ENCODE data around the gene PPP1R9A.
A peak's percentile ranks its signal among the peaks of the same experiment; 100 is the strongest.

Gene PPP1R9A

DNA sequence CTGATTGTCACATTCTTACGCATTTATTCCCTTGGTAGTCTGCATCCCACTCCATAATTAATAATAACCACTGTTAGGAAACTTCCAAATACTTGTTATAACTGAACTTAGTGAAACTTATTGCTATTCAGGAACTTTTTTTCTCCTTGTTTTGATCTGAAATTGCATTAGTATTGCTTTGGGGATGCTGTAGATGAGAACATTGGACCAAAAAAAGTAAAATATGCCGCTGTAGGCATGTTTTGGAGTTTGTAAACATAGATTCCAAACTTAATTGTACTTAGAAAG is 1.7 kb downstream of the PPP1R9A start:
- no peak for DNase-seq (ENCODE audit: low read depth)

GRCh38 chr7:94912085-94912484 is 4.7 kb downstream of the PPP1R9A start:
- DNase-seq (ENCODE audit: low read depth): no peak

GRCh38 chr7:94913391-94913790 is 6.0 kb downstream of the PPP1R9A start:
- no peak for DNase-seq (ENCODE audit: low read depth)

GRCh38 chr7:94921911-94922310 is 14.5 kb downstream of the PPP1R9A start:
- no peak for DNase-seq (ENCODE audit: low read depth)

- no peak for DNase-seq (ENCODE audit: low read depth)
Measured at GRCh38 chr7:94922457-94922856, 15.1 kb downstream of the PPP1R9A start.

- no peak for DNase-seq (ENCODE audit: low read depth)
Measured at GRCh38 chr7:94923412-94923811, 16.0 kb downstream of the PPP1R9A start.

GRCh38 chr7:94928168-94928707 is 20.8 kb downstream of the PPP1R9A start:
- DNase-seq (ENCODE audit: low read depth): no peak

- DNase-seq (ENCODE audit: low read depth): no peak
Measured at GRCh38 chr7:94933256-94933990, 26.0 kb downstream of the PPP1R9A start.

GRCh38 chr7:94939395-94939794 is 32.0 kb downstream of the PPP1R9A start:
- DNase-seq (ENCODE audit: low read depth): no peak

DNA sequence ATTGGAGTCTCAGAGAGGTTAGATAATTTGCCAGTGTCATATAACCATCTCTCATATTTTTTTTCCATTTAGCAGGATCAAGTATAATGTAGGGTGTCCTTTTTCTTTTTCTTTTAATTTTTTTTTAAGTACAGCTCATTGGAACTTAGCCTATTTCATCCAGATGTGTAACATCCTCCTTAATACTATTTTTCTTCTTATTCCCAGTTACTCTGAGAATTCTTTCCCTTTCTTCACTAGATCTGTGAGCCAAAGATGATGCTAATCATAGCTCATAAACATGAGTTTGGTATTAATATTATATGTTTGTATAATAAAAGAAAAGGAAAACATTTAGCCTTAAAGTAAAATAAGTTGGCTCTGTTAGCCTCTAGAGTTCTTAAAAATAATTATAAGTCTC is 32.8 kb downstream of the PPP1R9A start:
- no peak for DNase-seq (ENCODE audit: low read depth)

DNA sequence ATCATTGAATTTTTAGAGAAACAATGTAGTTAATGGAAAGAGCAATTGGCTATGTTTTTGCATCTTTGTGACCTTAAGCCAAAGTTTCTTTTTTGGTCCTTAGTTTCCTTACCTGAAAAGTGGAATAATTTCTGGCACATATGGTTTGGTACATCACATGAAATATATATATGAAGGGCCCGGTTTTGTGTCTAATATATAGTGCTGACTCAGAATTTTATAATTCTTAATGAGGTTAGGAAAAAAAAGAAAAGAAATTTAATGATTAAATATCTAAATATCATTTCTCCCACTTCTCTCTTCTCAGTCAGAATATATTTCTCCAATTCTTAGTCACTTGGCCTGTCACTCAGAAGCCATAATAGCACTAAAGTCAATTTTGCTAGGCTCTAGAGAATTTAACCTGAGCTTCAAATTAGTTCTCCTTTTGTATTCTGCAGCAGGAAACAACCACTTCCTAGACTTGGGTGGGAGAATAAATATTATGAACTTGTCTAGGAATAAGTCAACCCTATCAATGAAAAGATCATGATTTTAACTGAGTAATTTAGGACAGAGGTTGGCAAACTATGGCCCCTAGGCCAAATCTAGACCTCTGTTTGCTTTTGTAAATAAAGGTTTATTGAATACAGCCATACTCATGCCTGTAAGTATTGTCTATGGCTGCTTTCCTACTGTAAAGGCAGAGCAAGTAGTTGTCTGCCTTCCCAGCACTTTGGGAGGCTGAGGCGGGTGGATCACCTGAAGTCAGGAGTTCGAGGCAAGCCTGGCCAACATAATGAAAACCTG is 34.6 kb downstream of the PPP1R9A start:
- no peak for DNase-seq (ENCODE audit: low read depth)

DNA sequence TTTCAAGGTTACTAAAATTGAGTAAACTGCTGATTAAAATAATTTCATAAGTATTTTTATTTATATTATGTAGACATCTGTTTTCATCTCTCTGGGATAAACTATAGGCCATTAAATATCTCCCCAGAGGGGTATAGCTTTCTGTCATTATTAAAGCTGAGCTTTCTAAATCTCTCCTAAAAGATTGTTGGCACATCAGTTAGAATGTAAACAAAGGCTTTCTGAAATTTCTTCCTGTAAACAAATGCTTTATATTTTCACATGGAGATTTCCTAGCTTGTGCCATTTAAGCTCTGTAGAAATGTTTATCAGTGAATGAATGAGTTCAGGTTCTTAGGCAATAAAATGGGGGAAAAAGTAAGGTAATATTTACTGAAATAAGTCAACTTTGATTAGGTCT is 35.7 kb downstream of the PPP1R9A start:
- DNase-seq (ENCODE audit: low read depth): no peak

DNA sequence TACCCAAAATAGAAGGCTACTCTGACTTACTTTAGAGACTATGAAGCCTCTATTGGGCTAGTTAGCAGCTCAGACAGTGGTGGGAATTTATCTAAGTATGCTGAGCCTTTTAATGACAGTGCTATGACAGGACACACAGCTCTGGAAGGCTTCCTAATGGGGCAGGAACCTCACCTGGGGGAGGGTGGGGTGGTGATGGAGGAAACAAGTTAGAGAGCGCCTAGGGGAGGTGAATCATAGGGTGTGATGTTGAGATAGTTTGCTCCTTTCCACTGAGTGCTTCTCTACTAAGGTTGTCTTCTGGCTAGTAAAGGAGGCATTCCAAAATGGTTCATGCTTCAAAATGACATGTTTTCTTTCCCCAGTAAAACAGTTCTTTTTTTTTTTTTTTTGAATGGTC is 42.1 kb downstream of the PPP1R9A start:
- no peak for DNase-seq (ENCODE audit: low read depth)

DNA sequence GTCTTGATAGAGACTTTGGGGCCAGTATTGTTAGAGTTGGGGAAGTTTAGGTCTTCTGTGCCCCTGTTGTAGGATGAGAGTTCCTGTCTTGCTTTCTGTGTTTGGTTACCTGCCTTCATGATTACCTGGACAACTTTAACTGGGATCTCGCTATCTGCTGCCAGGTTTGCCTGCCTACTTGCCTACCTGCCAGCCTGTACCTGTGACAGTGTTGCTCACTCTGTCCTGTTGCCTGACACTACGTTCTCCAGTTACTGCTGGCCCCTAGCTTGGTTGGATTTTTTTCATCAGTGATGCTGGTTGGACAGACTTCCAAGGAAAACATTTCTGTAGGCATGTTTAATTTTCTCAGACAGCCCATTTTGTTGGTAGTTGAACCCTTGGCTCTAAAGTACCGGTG is 48.4 kb downstream of the PPP1R9A start:
- no peak for DNase-seq (ENCODE audit: low read depth)

DNA sequence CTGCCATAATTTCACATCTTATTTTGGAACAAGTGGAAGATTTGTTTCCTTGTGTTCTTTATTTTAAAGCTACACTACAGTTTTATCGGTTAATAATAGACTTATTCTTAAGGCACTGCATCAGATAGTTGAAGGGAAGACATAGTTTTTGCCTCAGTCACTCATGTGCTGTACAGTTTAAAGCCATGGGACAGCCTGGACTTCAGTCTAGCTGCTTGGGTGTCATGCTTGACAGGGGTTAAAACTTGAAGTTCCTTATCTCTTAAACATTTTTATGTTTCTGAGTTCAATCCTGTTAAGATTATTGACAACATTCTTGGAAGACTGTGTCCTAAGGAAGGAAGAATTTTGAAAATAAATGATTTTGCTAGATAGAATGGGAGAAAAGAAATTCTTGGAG is 49.7 kb downstream of the PPP1R9A start:
- DNase-seq (ENCODE audit: low read depth): no peak

GRCh38 chr7:94962661-94963060 is 55.3 kb downstream of the PPP1R9A start:
- DNase-seq (ENCODE audit: low read depth): no peak

DNA sequence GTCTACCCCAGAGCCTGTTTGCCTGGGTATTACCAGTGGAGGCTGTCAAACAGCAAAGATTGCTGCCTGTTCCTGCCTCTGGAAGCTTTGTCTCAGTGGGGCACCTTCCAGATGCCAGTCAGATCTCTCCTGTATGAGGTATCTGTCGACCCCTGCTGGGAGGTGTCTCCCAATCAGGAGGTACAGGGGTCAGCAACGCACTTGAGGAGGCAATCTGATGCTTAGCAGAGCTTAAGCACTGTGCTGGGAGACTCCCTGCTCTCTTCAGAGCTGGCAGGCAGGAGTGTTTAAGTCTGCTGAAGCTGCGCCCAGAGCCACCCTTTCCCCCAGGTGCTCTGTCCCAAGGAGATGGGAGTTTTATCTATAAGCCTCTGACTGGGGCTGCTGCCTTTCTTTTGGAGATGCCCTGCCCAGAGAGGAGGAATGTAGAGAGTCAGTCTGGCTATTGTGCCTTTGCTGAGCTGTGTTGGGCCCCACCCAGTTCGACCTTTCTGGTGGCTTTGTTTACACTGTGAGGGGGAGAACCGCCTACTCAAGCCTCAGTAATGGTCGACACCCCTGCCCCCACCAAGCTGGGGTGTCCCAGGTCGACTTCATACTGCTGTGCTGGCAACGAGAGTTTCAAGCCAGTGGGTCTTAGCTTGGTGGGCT is 62.2 kb downstream of the PPP1R9A start:
- DNase-seq (ENCODE audit: low read depth): no peak

- no peak for DNase-seq (ENCODE audit: low read depth)
Measured at GRCh38 chr7:94970085-94970576, 62.7 kb downstream of the PPP1R9A start.

- DNase-seq (ENCODE audit: low read depth): peak; percentile 17
Measured at GRCh38 chr7:94971051-94971867, 63.9 kb downstream of the PPP1R9A start.

DNA sequence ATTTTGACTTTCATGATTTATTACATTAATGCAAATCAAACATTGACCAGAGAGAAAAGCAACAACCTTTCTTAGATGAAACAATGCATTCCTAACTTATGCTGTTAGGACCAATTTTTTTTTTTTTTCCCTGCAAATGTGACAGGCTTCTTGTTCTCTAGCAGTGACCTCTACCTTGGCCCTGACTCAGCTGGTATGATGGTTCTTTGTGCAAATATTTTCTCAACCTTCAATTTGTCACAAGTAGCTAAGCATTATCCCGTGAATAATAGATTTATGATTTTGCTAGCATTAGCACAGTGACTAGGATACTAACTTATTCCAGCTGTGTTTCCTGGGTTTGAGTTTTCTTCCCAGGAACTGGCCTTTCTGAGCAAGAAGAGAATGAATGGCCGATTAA is 64.9 kb downstream of the PPP1R9A start:
- DNase-seq (ENCODE audit: low read depth): peak; percentile 64

- no peak for DNase-seq (ENCODE audit: low read depth)
Measured at GRCh38 chr7:94973844-94974243, 66.5 kb downstream of the PPP1R9A start.

- DNase-seq (ENCODE audit: low read depth): no peak
Measured at GRCh38 chr7:94974423-94974822, 67.0 kb downstream of the PPP1R9A start.
